Right forelimb (tissue), 1 donor: ENCODE data around the gene ZNF524.

Source experiments
- DNase-seq: peaks from one replicate; pipeline ENCODE4 v3.0.0-alpha.2; 2018

Gene ZNF524

GRCh38 chr19:55603115-55603514 lies 3.0 kb downstream of the ZNF524 start:
- no peak for DNase-seq

- DNase-seq, result no peak
Observed at GRCh38 chr19:55603581-55604292, 3.6 kb downstream of the ZNF524 start.

GRCh38 chr19:55605207-55605636 lies 5.1 kb downstream of the ZNF524 start:
- peak; percentile 99 for DNase-seq

GRCh38 chr19:55605637-55606470 lies 5.8 kb downstream of the ZNF524 start, which contains the start of gene ZNF865:
TSS of gene ZNF865 (plus strand) at chr19:55605647. CDS start at chr19:55613619, 7,972 bp downstream.
- peak; percentile 84 for DNase-seq

- DNase-seq, result no peak
Observed at GRCh38 chr19:55606471-55606787, 6.3 kb downstream of the ZNF524 start.

- no peak for DNase-seq
Observed at GRCh38 chr19:55606817-55607216, 6.7 kb downstream of the ZNF524 start.

- no peak for DNase-seq
Observed at GRCh38 chr19:55609326-55609725, 9.2 kb downstream of the ZNF524 start.

GRCh38 chr19:55611300-55611982 lies 11.4 kb downstream of the ZNF524 start:
- no peak for DNase-seq

GRCh38 chr19:55611983-55612645 lies 12.0 kb downstream of the ZNF524 start:
- no peak for DNase-seq

- no peak for DNase-seq
Observed at GRCh38 chr19:55613396-55613795, 13.3 kb downstream of the ZNF524 start.

- DNase-seq, result no peak
Observed at GRCh38 chr19:55613930-55614710, 14.0 kb downstream of the ZNF524 start.

- no peak for DNase-seq
Observed at GRCh38 chr19:55614711-55615542, 14.8 kb downstream of the ZNF524 start.

GRCh38 chr19:55615543-55616394 lies 15.7 kb downstream of the ZNF524 start:
- DNase-seq, result no peak

- DNase-seq, result no peak
Observed at GRCh38 chr19:55616395-55616875, 16.3 kb downstream of the ZNF524 start.

- no peak for DNase-seq
Observed at GRCh38 chr19:55617426-55617825, 17.3 kb downstream of the ZNF524 start.

- no peak for DNase-seq
Observed at GRCh38 chr19:55618426-55618825, 18.3 kb downstream of the ZNF524 start.

- no peak for DNase-seq
Observed at GRCh38 chr19:55619286-55619685, 19.2 kb downstream of the ZNF524 start.

- no peak for DNase-seq
Observed at GRCh38 chr19:55620410-55621204, 20.5 kb downstream of the ZNF524 start.

- DNase-seq, result no peak
Observed at GRCh38 chr19:55621205-55621672, 21.2 kb downstream of the ZNF524 start.
